WTC11 (cell line): Measurements from ENCODE around the gene CHDH. TPM values are rescaled to one million over a fixed set of nuclear protein-coding genes. Genes with fewer than 3 reads are reported as not detected.
A peak's percentile ranks its signal among the peaks of the same experiment; 100 is the strongest.

Source experiments
- ATAC-seq: fragments of 200-7000 bp; cut with Tn5 transposase; 2 replicates; pipeline ENCODE4 v1.10.0; 2021; ENCODE audit warnings: mild to moderate bottlenecking, moderate library complexity
- CTCF ChIA-PET: fragments of 300-600 bp; sonication (Branson Sonifier 250); formaldehyde crosslinking; loops from one replicate; lab custom pipeline; 2021; ENCODE audit warnings: antibody characterized with exemption; lab: Charles Lee
- POLR2A ChIA-PET: fragments of 350-600 bp; sonication (Branson Sonifier 250); formaldehyde crosslinking; loops from one replicate; lab custom pipeline; 2021; ENCODE audit warnings: antibody characterized with exemption; lab: Charles Lee
- DNase-seq: peaks from one replicate; pipeline ENCODE4 v3.0.0; 2021; ENCODE audit warnings: low spot score
- H3K27ac Mint-ChIP-seq: 2 replicates; pipeline ENCODE4 v1.8.0; 2021; ENCODE audit warnings: mixed read lengths
- H3K27me3 Mint-ChIP-seq: 2 replicates; pipeline ENCODE4 v1.8.0; 2021; ENCODE audit warnings: low read depth, mild to moderate bottlenecking, moderate library complexity, mixed read lengths
- H3K36me3 Mint-ChIP-seq: 2 replicates; pipeline ENCODE4 v1.8.0; 2021; ENCODE audit warnings: mixed read lengths
- H3K4me1 Mint-ChIP-seq: 2 replicates; pipeline ENCODE4 v1.8.0; 2022; ENCODE audit warnings: mixed read lengths
- H3K4me3 Mint-ChIP-seq: 2 replicates; pipeline ENCODE4 v1.8.0; 2021; ENCODE audit warnings: mild to moderate bottlenecking, moderate library complexity, mixed read lengths
- H3K9me3 Mint-ChIP-seq: 2 replicates; pipeline ENCODE4 v1.8.0; 2021; ENCODE audit warnings: mixed read lengths
- CREB1 ChIP-seq: sonication (generic); formaldehyde crosslinking; IDR thresholded peaks from 2 replicates; pipeline ENCODE4 v1.8.0; 2023; ENCODE audit warnings: mild to moderate bottlenecking, missing genetic modification reagents
- EMX1 ChIP-seq: fragments of 250-450 bp; sonication (Bioruptor Pico); IDR thresholded peaks from 2 replicates; pipeline ENCODE4 v1.8.0; 2021; ENCODE audit warnings: mild to moderate bottlenecking
- ESRRA ChIP-seq: sonication (generic); formaldehyde crosslinking; IDR thresholded peaks from 2 replicates; pipeline ENCODE4 v1.8.1; 2022; ENCODE audit warnings: mild to moderate bottlenecking, missing genetic modification reagents, borderline replicate concordance
- FOXK1 ChIP-seq: sonication (generic); formaldehyde crosslinking; IDR thresholded peaks from 2 replicates; pipeline ENCODE4 v1.8.0; 2022; ENCODE audit warnings: mild to moderate bottlenecking, moderate library complexity, missing genetic modification reagents
- FOXP1 ChIP-seq: sonication (generic); formaldehyde crosslinking; IDR thresholded peaks from 2 replicates; pipeline ENCODE4 v1.8.0; 2022; ENCODE audit warnings: missing genetic modification reagents, mild to moderate bottlenecking, moderate library complexity, borderline replicate concordance
- JAZF1 ChIP-seq: fragments of 250-450 bp; sonication (Bioruptor Pico); IDR thresholded peaks from 2 replicates; pipeline ENCODE4 v1.9.0; 2021; ENCODE audit warnings: moderate library complexity, mild to moderate bottlenecking, inconsistent platforms
- JUN ChIP-seq: sonication (generic); formaldehyde crosslinking; IDR thresholded peaks from 2 replicates; pipeline ENCODE4 v1.8.0; 2023; ENCODE audit warnings: mild to moderate bottlenecking, missing genetic modification reagents
- OVOL2 ChIP-seq: fragments of 250-450 bp; sonication (Bioruptor Pico); IDR thresholded peaks from 2 replicates; pipeline ENCODE4 v1.9.0; 2021; ENCODE audit warnings: mild to moderate bottlenecking, borderline replicate concordance
- RELA ChIP-seq: sonication (generic); formaldehyde crosslinking; IDR thresholded peaks from 2 replicates; pipeline ENCODE4 v1.8.1; 2022; ENCODE audit warnings: missing genetic modification reagents, mild to moderate bottlenecking, borderline replicate concordance
- SP1 ChIP-seq: sonication (generic); formaldehyde crosslinking; conservative IDR thresholded peaks from 2 replicates; pipeline ENCODE4 v1.8.1; 2022; ENCODE audit warnings: missing genetic modification reagents
- TP53 ChIP-seq: sonication (generic); formaldehyde crosslinking; IDR thresholded peaks from 2 replicates; pipeline ENCODE4 v1.8.1; 2023; ENCODE audit warnings: mild to moderate bottlenecking, missing genetic modification reagents
- ZNF219 ChIP-seq: sonication (generic); formaldehyde crosslinking; IDR thresholded peaks from 2 replicates; pipeline ENCODE4 v1.8.0; 2023; ENCODE audit warnings: missing genetic modification reagents, mild to moderate bottlenecking, borderline replicate concordance
- total RNA-seq: library from RNA; stranded (reverse); gene quantifications from 3 replicates; pipeline ENCODE4 v1.2.3, GENCODE V29; 2021
- TF ChIP-seq, protein P1 (sequence below): sonication (generic); formaldehyde crosslinking; IDR thresholded peaks from 2 replicates; pipeline ENCODE4 v1.8.1; 2023; ENCODE audit warnings: mild to moderate bottlenecking, missing genetic modification reagents
- TF ChIP-seq, protein P2 (sequence below): sonication (generic); formaldehyde crosslinking; IDR thresholded peaks from 2 replicates; pipeline ENCODE4 v1.8.1; 2022; ENCODE audit warnings: low read depth, missing genetic modification reagents, borderline replicate concordance
- TF ChIP-seq, protein P3 (sequence below): sonication (generic); formaldehyde crosslinking; IDR thresholded peaks from 2 replicates; pipeline ENCODE4 v1.8.1; 2022; ENCODE audit warnings: mild to moderate bottlenecking, missing genetic modification reagents, moderate library complexity, borderline replicate concordance
- TF ChIP-seq, protein P4 (sequence below): sonication (generic); formaldehyde crosslinking; IDR thresholded peaks from 2 replicates; pipeline ENCODE4 v1.8.1; 2023; ENCODE audit warnings: mild to moderate bottlenecking, missing genetic modification reagents, moderate library complexity
- TF ChIP-seq, protein P5 (sequence below): sonication (generic); formaldehyde crosslinking; IDR thresholded peaks from 2 replicates; pipeline ENCODE4 v1.8.0; 2023; ENCODE audit warnings: missing genetic modification reagents
- TF ChIP-seq, protein P6 (sequence below): sonication (generic); formaldehyde crosslinking; IDR thresholded peaks from 2 replicates; pipeline ENCODE4 v1.8.0; 2022; ENCODE audit warnings: mild to moderate bottlenecking, missing genetic modification reagents
- TF ChIP-seq, protein P7 (sequence below): sonication (generic); formaldehyde crosslinking; IDR thresholded peaks from 2 replicates; pipeline ENCODE4 v1.8.1; 2022; ENCODE audit warnings: mild to moderate bottlenecking, moderate library complexity, missing genetic modification reagents
- TF ChIP-seq, protein P8 (sequence below): fragments of 250-450 bp; sonication (Bioruptor Pico); IDR thresholded peaks from 2 replicates; pipeline ENCODE4 v2.1.2; 2022; ENCODE audit warnings: mild to moderate bottlenecking, moderate library complexity

CHDH gene
- total RNA-seq, 1 experiment from 2014 or later, result 11.7 TPM

DNA sequence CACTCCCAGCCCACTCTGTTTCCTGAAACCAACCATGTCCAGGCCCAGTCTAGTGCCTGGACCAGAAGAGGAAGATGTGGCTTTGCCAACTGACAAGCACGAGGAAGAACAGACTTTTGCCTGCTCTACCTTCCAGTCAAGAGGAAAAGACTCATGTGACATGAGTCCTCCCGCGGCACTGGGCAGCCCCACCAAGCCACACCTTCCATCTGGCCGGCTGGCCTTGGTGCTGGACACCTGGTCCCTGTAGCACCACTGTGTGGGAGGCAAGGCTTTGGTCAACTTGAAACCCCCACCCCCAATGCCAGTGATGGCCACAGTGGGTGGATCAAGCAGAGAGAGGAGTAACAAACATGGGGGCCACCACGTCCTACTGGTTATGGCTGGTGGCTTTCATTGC is 12.5 kb downstream of the CHDH start:
- DNase-seq (no peak), ATAC-seq (no peak)
- Mint-ChIP-seq H3K36me3 (no peaks in the 10 kb centered on the region), H3K9me3 (no peaks in the 10 kb centered on the region), H3K27ac (no peak overlapping the region), H3K27me3 (no peaks in the 10 kb centered on the region), H3K4me1 (no peaks in the 10 kb centered on the region), H3K4me3 (no peak overlapping the region)
- CTCF ChIA-PET, result no interaction called here
- TF ChIP-seq EMX1, result no peak
- TF ChIP-seq ZNF219 (CRISPR knock-in tag), result no peak
- no peak for TF ChIP-seq FOXK1 (CRISPR knock-in tag)
- TF ChIP-seq, protein P1, sequence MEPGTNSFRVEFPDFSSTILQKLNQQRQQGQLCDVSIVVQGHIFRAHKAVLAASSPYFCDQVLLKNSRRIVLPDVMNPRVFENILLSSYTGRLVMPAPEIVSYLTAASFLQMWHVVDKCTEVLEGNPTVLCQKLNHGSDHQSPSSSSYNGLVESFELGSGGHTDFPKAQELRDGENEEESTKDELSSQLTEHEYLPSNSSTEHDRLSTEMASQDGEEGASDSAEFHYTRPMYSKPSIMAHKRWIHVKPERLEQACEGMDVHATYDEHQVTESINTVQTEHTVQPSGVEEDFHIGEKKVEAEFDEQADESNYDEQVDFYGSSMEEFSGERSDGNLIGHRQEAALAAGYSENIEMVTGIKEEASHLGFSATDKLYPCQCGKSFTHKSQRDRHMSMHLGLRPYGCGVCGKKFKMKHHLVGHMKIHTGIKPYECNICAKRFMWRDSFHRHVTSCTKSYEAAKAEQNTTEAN (CRISPR knock-in tag), result no peak
- TF ChIP-seq, protein P2, sequence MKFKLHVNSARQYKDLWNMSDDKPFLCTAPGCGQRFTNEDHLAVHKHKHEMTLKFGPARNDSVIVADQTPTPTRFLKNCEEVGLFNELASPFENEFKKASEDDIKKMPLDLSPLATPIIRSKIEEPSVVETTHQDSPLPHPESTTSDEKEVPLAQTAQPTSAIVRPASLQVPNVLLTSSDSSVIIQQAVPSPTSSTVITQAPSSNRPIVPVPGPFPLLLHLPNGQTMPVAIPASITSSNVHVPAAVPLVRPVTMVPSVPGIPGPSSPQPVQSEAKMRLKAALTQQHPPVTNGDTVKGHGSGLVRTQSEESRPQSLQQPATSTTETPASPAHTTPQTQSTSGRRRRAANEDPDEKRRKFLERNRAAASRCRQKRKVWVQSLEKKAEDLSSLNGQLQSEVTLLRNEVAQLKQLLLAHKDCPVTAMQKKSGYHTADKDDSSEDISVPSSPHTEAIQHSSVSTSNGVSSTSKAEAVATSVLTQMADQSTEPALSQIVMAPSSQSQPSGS (CRISPR knock-in tag), result no peak
- TF ChIP-seq, protein P3, sequence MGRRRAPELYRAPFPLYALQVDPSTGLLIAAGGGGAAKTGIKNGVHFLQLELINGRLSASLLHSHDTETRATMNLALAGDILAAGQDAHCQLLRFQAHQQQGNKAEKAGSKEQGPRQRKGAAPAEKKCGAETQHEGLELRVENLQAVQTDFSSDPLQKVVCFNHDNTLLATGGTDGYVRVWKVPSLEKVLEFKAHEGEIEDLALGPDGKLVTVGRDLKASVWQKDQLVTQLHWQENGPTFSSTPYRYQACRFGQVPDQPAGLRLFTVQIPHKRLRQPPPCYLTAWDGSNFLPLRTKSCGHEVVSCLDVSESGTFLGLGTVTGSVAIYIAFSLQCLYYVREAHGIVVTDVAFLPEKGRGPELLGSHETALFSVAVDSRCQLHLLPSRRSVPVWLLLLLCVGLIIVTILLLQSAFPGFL, result no peak
- TF ChIP-seq JUN, result no peak
- no peak for TF ChIP-seq TP53 (CRISPR knock-in tag)
- TF ChIP-seq, protein P4, sequence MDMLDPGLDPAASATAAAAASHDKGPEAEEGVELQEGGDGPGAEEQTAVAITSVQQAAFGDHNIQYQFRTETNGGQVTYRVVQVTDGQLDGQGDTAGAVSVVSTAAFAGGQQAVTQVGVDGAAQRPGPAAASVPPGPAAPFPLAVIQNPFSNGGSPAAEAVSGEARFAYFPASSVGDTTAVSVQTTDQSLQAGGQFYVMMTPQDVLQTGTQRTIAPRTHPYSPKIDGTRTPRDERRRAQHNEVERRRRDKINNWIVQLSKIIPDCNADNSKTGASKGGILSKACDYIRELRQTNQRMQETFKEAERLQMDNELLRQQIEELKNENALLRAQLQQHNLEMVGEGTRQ (CRISPR knock-in tag), result no peak
- TF ChIP-seq FOXP1 (CRISPR knock-in tag), result no peak
- TF ChIP-seq RELA, result no peak
- POLR2A ChIA-PET, result no interaction called here

DNA sequence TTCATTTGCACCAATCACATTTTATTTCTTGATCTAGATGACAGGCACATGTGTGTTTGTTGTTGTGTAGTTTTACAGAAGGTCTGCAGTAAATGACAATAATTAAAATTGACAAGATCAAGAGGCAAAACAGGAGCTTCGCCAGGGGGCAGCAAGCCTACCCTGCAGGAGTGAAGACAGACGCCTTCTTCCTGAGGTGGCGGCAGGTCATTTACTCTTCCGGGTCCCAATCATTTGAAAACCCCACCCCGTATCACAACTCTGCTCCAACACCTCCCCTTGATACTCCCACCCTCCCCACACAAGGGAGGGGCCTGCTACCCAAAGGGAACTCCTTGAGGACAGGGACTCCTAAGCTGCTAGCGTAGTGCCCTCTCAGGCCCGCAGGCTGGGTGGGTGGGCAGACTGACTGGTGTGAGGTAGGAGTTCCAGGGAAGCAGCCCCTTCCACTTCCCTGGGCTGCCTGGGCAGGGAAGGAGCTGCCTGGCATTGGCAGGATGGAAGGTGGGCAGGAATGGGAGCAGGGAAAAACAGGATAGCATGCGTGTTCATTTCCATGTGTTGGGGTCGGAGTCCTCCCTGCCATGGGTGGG is 13.1 kb downstream of the CHDH start:
- Mint-ChIP-seq H3K27me3 (no peaks in the 10 kb centered on the region), H3K36me3 (no peaks in the 10 kb centered on the region)
- DNase-seq, result no peak
- TF ChIP-seq ESRRA (CRISPR knock-in tag), result no peak
- no peak for TF ChIP-seq SP1 (CRISPR knock-in tag)
- TF ChIP-seq, protein P5, sequence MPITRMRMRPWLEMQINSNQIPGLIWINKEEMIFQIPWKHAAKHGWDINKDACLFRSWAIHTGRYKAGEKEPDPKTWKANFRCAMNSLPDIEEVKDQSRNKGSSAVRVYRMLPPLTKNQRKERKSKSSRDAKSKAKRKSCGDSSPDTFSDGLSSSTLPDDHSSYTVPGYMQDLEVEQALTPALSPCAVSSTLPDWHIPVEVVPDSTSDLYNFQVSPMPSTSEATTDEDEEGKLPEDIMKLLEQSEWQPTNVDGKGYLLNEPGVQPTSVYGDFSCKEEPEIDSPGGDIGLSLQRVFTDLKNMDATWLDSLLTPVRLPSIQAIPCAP (CRISPR knock-in tag), result no peak
- no peak for TF ChIP-seq JAZF1 (CRISPR knock-in tag)
- TF ChIP-seq, all 79 proteins: peak for 0
- POLR2A ChIA-PET, result no interaction called here
- CTCF ChIA-PET, result interaction anchor here (1.1 kb wide), 1 partner anchor 12 kb away, joined by 3 read pairs; no protein-coding TSS in a partner anchor
- H3K4me3 Mint-ChIP-seq, result no peak overlapping the region
- H3K4me1 Mint-ChIP-seq, result no peaks in the 10 kb centered on the region
- ATAC-seq, result peak; percentile 65
- no peak overlapping the region for H3K27ac Mint-ChIP-seq
- H3K9me3 Mint-ChIP-seq, result no peaks in the 10 kb centered on the region

DNA sequence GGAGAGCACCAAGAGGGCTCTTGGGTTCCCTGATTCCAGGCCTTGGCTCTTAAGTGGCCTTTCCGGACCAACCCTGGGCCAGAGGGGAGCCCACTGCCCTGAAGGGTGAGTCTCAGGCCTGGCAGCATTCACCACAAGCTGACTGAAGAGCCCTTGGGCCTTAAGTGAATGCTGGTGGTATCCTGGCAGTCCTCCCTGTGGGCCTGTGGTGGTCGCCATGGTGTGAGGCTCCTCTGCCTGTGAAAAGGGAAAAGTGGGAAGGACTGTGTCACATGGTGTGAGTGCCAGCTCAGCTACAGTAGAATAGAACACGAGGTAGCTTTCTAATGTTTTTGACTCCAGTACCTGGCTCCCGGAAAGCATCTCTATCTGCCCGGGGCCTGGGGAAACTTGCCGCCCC is 15.3 kb downstream of the CHDH start:
- ATAC-seq, result no peak
- CTCF ChIA-PET, result no interaction called here
- TF ChIP-seq OVOL2 (CRISPR knock-in tag), result no peak
- TF ChIP-seq FOXP1 (CRISPR knock-in tag), result no peak
- TF ChIP-seq, protein P6, sequence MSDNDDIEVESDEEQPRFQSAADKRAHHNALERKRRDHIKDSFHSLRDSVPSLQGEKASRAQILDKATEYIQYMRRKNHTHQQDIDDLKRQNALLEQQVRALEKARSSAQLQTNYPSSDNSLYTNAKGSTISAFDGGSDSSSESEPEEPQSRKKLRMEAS, result no peak
- TF ChIP-seq, protein P7, sequence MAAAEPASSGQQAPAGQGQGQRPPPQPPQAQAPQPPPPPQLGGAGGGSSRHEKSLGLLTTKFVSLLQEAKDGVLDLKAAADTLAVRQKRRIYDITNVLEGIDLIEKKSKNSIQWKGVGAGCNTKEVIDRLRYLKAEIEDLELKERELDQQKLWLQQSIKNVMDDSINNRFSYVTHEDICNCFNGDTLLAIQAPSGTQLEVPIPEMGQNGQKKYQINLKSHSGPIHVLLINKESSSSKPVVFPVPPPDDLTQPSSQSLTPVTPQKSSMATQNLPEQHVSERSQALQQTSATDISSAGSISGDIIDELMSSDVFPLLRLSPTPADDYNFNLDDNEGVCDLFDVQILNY (CRISPR knock-in tag), result no peak
- TF ChIP-seq CREB1 (CRISPR knock-in tag), result no peak
- TF ChIP-seq, protein P2 (CRISPR knock-in tag), result no peak
- TF ChIP-seq, protein P3, result no peak
- TF ChIP-seq ESRRA (CRISPR knock-in tag), result no peak
- TF ChIP-seq, protein P8, sequence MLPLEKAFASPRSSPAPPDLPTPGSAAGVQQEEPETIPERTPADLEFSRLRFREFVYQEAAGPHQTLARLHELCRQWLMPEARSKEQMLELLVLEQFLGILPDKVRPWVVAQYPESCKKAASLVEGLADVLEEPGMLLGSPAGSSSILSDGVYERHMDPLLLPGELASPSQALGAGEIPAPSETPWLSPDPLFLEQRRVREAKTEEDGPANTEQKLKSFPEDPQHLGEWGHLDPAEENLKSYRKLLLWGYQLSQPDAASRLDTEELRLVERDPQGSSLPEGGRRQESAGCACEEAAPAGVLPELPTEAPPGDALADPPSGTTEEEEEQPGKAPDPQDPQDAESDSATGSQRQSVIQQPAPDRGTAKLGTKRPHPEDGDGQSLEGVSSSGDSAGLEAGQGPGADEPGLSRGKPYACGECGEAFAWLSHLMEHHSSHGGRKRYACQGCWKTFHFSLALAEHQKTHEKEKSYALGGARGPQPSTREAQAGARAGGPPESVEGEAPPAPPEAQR (CRISPR knock-in tag), result no peak

More for the DNA sequence above, 15.3 kb downstream of the CHDH start:
- Mint-ChIP-seq H3K27me3 (no peaks in the 10 kb centered on the region), H3K27ac (no peak overlapping the region), H3K4me1 (no peaks in the 10 kb centered on the region), H3K36me3 (no peaks in the 10 kb centered on the region), H3K4me3 (no peak overlapping the region), H3K9me3 (no peaks in the 10 kb centered on the region)
- DNase-seq, result no peak
- POLR2A ChIA-PET, result no interaction called here
